ENCODE data around the gene CHRNB2. TPM values are rescaled to one million over a fixed set of nuclear protein-coding genes. Genes with fewer than 3 reads are reported as not detected.

CHRNB2 gene
- polyA plus RNA-seq, 12 donors = 0.10 to 2.1 (median 0.19) TPM; not detected in 2

Other genes starting within 250 kb of the CHRNB2 start
- gene AQP10, start 246.7 kb upstream of the CHRNB2 start, polyA plus RNA-seq (ENCODE audit: insufficient read length in 12 of 12) = under 1 TPM in 4 of 12 donors, not detected in 8; 0.14 to 0.28 (median 0.21) TPM
- gene ATP8B2, start 242.3 kb upstream of the CHRNB2 start, polyA plus RNA-seq (ENCODE audit: insufficient read length in 12 of 12) = 10 to 100 TPM in 11 of 12 donors, not detected in 1; 18.1 to 36.6 (median 24.9) TPM
- 1 to 10 TPM in 11 of 12 donors, not detected in 1; 2.8 to 9.8 (median 4.6) TPM for gene IL6R, start 162.4 kb upstream of the CHRNB2 start, polyA plus RNA-seq (ENCODE audit: insufficient read length in 12 of 12)
- 10 to 100 TPM in 1 of 12 donors, 1 to 10 TPM in 9, under 1 TPM in 1, not detected in 1; 0.95 to 11.3 (median 2.6) TPM for gene TDRD10, start 65.6 kb upstream of the CHRNB2 start, polyA plus RNA-seq (ENCODE audit: insufficient read length in 12 of 12)
- 10 to 100 TPM in 6 of 12 donors, 1 to 10 TPM in 5, not detected in 1; 7.5 to 13.1 (median 10.0) TPM for gene SHE, start 65.4 kb upstream of the CHRNB2 start, polyA plus RNA-seq (ENCODE audit: insufficient read length in 12 of 12)
- 100 to 1,000 TPM in 1 of 12 donors, 10 to 100 TPM in 10, not detected in 1; 32.0 to 101 (median 64.2) TPM for gene UBE2Q1, start 9.1 kb upstream of the CHRNB2 start, polyA plus RNA-seq (ENCODE audit: insufficient read length in 12 of 12)
- 100 to 1,000 TPM in 2 of 12 donors, 10 to 100 TPM in 10; 40.0 to 249 (median 53.3) TPM for gene ADAR, start 40.4 kb downstream of the CHRNB2 start, polyA plus RNA-seq (ENCODE audit: insufficient read length in 12 of 12)

Data from muscle of arm (tissue), 12 donors.